Fibroblast of skin of abdomen (primary cell): ENCODE results near the gene PTPRM.

ENCODE experiments used
- DNase-seq: peaks from one replicate; pipeline ENCODE4 v3.0.0-alpha.2; 2013

The PTPRM gene

DNA sequence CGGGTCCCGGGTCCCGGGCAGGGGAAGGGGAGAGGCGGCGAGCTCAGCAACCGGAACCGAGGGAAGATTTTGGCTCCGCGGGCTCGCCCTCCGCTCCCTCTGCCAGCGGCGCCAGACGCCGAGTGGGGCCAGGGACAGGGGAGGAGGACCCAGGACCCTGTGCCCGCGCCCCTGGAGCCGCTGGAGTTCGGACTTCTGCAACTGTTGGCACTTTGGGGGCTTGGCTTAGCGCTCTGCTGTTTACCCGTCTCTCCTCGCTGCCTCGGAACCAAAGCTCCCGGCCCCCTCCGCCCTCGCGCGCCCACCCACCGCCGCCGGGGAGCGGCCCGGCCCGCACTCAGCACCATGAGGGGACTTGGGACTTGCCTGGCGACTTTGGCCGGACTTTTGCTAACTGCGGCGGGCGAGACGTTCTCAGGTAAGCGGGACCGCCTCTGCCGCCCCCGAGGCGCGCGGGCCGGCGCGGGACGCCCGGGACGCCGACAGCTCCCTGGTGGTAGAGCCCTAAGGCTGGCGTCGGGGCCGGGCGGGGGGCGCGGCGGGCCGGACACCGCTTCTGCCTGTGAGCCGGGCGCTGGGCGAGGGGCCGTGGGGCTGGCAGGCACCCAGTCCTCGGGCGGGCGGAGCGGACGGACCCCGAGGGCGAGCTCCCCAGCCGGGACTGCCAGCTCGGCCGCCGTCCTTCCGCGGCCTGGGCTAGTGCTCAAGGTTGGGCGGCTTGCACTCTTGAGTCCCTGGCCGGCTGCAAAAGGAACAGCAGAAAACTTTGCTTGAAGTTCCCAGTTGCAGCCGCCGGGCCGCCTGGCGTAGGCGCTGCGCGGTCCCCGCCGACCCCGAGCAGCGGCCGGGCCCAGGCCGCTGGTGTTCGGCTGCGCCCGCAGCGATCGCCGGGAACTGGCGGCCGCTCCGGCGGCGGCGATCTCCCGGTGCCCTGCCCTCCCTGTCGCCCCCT is 634 bp downstream of the PTPRM start:
- DNase-seq: peak; percentile 67

- peak; percentile 29 for DNase-seq
These were observed 1.3 kb downstream of the PTPRM start for GRCh38 chr18:7568426-7568825.

GRCh38 chr18:7571626-7572025 is 4.5 kb downstream of the PTPRM start:
- no peak for DNase-seq

DNA sequence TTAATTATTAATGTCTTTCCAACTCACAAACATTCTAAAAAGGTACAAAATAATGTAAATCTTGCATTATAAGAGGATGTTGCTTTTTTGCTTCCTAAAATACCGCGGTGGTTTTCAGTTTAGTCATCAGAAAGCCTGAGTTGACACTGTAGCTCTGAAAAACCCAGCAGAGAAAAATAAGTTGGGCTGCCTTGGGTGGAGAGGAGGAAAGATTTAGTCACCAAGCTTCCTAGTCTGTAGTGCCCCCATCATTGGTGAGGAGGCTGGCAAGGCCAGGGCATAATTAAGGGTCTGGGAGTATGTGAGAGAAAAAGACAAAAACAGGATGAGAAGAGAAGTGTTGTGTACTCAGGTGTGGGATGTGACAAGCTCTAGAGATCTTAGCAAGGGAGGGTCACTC is 5.7 kb downstream of the PTPRM start:
- DNase-seq: peak; percentile 37

DNA sequence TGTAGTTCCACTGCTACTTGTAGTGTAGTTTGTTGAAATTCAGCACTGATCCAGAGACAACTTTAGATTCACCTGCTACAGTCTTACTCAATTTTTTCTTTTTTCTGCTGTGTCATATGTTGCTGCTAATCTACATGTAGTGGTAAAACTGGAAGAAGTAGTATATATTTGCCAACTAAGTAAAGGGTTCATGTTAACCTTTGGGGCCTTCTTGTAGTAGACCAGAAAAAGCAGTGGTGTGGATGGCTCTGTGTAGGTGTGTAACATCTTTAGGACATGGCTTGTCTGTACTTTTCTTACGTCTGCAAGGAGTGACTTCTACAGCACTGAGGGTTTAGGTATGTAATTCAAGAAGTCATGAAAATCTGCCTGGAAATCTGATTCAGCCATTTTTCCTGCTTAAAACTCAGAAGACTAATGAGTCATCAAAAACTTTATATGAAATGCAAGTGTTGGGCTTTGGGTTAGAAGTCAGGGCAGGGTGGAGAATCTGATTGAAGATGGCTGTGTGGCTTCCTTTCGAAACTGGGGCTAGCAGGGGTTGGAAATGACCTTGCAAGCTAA is 8.4 kb downstream of the PTPRM start:
- DNase-seq: peak; percentile 62

- DNase-seq: no peak
These were observed 9.0 kb downstream of the PTPRM start for GRCh38 chr18:7576077-7576476.

DNA sequence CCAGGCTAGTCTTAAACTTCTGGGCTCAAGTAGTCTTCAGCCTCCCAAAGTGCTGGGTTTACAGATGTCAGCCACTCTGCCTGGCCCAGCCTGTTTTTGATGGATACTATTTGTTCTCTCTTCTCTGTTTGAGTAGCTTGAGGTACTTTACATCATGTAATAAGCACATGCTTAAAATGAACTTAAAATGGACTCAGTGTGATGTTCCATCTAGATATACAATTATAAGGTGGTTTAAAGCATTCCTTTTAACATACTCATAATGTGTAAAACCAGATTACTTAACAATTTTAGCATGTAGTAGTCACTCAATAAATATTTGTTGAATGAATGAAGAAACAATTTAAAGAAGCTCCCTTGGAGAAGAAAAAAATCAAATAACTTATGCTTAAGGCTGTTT is 9.6 kb downstream of the PTPRM start:
- DNase-seq: peak; percentile 78

DNA sequence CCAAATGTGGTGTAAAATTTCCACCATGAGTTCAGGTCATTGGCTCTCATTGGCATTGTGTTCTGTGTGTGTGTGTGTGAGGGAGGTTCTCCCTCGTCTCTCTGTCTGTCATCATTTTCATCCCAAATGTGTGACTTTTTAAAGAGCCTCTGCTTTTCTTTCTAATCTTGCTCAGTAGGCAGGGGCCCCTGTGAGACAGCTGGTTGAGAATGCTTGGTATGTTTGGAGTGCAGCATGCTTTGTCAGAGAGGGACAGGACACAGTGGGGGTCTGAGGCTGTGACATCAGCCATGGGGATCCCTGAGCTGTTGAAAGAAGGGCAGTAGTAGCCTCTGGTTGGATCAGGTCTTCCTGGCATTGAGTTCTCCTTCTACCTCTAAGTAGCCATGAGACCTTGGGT is 10.6 kb downstream of the PTPRM start:
- peak; percentile 88 for DNase-seq

GRCh38 chr18:7579176-7579917 is 12.2 kb downstream of the PTPRM start:
- DNase-seq: peak; percentile 18

GRCh38 chr18:7579918-7580542 is 12.9 kb downstream of the PTPRM start:
- no peak for DNase-seq

DNA sequence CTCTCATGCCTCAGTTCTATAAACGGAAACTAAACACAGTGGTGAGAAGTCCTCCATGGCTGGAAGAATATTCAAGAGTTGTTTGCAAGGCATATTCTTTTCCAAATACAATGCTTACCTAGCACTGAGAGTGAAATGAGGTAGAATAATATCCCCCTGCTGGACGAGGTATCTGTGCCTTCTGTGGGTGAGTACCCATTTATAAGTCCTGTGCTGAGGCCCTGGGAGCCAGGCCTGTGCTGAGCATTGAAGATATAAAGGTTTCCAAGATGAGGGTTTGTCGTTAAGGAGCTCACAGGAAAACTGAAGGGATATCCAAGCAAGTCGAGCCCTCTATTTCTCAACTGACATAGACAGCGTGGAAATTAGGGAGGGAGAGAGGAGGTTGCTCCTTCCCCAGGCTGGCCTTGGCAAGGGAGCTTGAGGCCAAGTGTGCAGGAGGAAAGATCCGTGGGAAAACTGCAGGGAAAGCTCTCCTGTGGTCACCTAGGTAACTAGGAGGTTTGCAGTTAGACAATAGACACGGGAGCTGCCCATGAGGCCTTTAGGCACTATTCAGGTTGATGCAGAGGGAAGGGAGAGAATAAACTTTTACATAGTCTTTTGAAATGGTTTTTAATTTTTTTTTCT is 17.6 kb downstream of the PTPRM start:
- DNase-seq: no peak

DNA sequence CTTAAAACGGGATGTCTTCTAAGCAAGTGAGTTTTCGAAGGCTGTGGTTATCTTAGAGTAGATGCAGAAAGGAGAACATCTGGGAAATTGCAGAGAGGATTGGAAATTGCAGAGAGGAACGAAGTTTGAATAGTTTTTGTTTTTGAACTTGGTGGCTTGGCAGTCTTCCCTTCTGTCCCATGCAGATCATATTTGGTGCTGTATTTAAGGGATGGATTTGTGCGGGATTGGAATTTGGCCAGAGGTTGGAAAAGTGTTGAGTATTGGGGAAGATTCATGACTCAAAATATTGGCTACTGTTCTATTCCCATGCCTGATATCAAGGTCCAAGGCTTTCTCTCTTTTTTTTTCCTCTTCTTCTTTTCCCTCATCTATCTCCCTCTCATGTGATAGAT is 18.2 kb downstream of the PTPRM start:
- peak; percentile 87 for DNase-seq

DNA sequence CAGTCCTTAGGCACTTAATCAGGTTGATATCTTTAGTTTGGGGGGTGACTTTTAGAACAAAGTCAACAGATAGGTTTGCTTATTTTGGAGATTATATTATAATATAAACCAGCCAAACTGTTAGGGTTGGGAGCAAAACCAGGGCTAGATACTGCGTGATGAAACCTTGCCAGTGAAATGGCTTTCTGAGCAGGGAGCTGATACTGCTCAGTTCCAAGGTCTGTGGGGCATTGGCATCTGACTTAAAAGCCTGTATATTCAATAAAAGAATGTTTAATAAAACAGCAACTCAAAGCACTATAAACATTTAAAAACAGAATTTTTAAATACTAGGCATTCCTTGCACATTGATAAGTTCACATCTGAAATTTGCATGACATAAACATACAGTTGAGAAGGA is 19.3 kb downstream of the PTPRM start:
- no peak for DNase-seq

GRCh38 chr18:7590826-7591560 is 23.9 kb downstream of the PTPRM start:
- no peak for DNase-seq

DNA sequence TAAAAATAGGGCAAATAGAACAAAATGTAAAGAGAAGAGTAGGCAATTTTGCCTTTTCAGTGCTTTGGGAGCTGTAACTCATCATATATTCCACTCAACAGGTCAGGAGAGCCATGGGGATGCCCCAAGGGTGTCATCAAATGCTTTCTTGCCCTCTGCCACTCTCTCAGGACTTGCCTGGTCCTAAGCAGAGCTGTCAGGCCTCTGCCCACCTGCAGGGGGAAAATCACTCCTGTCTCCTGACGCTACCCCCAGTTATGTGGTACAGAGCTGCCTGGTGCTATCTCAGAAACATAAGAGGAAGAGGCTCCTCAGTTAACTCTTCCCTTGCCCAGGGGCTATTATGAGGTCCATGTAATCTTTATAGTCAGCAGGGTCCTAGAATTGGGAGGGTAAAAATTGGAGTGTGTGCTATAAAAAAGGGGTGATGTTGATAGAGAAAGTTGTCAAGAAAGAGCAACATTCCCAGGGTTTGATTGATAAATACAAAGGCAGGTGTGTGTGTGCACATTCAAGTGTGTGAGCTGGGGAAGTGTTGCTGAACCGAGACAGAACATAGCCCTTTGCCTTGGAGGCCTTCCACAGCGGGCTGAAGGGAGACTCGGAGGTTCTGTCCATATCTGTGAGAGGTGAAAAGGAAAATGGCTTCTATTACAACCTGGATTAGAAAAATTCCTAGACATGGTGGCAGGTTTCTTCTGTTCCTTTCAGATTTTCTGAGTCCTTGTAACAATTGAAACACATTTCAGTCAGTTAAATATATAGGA is 25.4 kb downstream of the PTPRM start:
- DNase-seq: no peak

- DNase-seq: no peak
These were observed 26.2 kb downstream of the PTPRM start for GRCh38 chr18:7593218-7593819.

GRCh38 chr18:7596147-7596546 is 29.0 kb downstream of the PTPRM start:
- DNase-seq: peak; percentile 50

GRCh38 chr18:7597500-7597899 is 30.4 kb downstream of the PTPRM start:
- no peak for DNase-seq

- DNase-seq: no peak
These were observed 31.3 kb downstream of the PTPRM start for GRCh38 chr18:7598167-7599047.
